A549 (cell line): Measurements from ENCODE around the gene RSPH6A.

Experiments
- CHD2 ChIP-seq: fragments of 150-350 bp; IDR thresholded peaks from 2 replicates; pipeline ENCODE4 v1.6.1; 2014; ENCODE audit warnings: low read length; ENCODE audit not compliant: partially characterized antibody
- HDAC2 ChIP-seq: fragments of 200-600 bp; sonication (generic); IDR thresholded peaks from 2 replicates; pipeline ENCODE4 v1.6.1; 2016
- JUN ChIP-seq, 2 experiments: fragments of >200 bp; sonication (Bioruptor Twin); formaldehyde crosslinking; IDR thresholded peaks; 2 replicates in 1 of 2; 3 replicates in 1 of 2; pipeline ENCODE4 v1.6.1; 2016 to 2017
- SMC3 ChIP-seq: fragments of >200 bp; sonication (Bioruptor Twin); formaldehyde crosslinking; IDR thresholded peaks from 3 replicates; pipeline ENCODE4 v1.6.1; 2018; ENCODE audit warnings: inconsistent platforms
- TF ChIP-seq, protein P1 (sequence below): IDR thresholded peaks from 2 replicates; pipeline ENCODE4 v1.6.1; 2012

- TF ChIP-seq, protein P1, sequence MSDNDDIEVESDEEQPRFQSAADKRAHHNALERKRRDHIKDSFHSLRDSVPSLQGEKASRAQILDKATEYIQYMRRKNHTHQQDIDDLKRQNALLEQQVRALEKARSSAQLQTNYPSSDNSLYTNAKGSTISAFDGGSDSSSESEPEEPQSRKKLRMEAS, result no peak
- no peak for TF ChIP-seq HDAC2
- no peak for TF ChIP-seq CHD2
- no peak for TF ChIP-seq SMC3
- no peak for TF ChIP-seq JUN (IDR thresholded peaks at IDR 0.05)
Measured at GRCh38 chr19:45822716-45823115, 7.6 kb upstream of the RSPH6A start.
